ENCODE data around the gene SINHCAF. TPM values are rescaled to one million over a fixed set of nuclear protein-coding genes. Genes with fewer than 3 reads are reported as not detected.
"Not testable (repeated sequence)": the region's sequence is repeated elsewhere in the genome, so short reads cannot be mapped to it uniquely, and the experiment has no call there.

Gene SINHCAF
- total RNA-seq, 1 experiment from 2014 or later = 68.8 TPM

- Histone ChIP-seq H3K27ac (ENCODE audit: low read length) (no peak overlapping the region), H3K4me3 (ENCODE audit: low read depth in 2 of 2, low read length in 2 of 2) (no peak overlapping the region), H3K27me3 (ENCODE audit: control insufficient read depth, insufficient read depth, low read length) (peaks cover 3% of the 10 kb centered on the region; the same call in 1 of the 2 replicates), H3K36me3 (ENCODE audit: control insufficient read depth, insufficient read depth, low read length) (no peaks in the 10 kb centered on the region), H3K4me1 (ENCODE audit: control insufficient read depth, insufficient read depth, low read length) (no peaks in the 10 kb centered on the region), H3K9me3 (ENCODE audit: control insufficient read depth, insufficient read depth, low read depth, low read length) (no peaks in the 10 kb centered on the region)
- no TSS peak for BruUV-seq (replicated peaks)
- intact Hi-C loops (cut with micrococcal nuclease; ENCODE audit: unreplicated experiment) (no loop called here), in situ Hi-C loops (cut with HindIII; ENCODE audit: low pct_unique_long_range_greater_than_20kb, low sequenced_read_pairs) (no loop called here)
- TF ChIP-seq POLR2AphosphoS5 (IDR thresholded peaks at IDR 0.05; ENCODE audit: low read depth, low read length) (no peak), CTCF (IDR thresholded peaks at IDR 0.05) (peak; percentile 37), TCF7L2 (IDR thresholded peaks at IDR 0.05; ENCODE audit: low read depth, low read length) (no peak), SIN3A (IDR thresholded peaks at IDR 0.05; ENCODE audit: borderline replicate concordance, insufficient read depth, low read depth, low read length) (no peak)
- DNase-seq (ENCODE audit: low read depth, low spot score) = no peak
- ATAC-seq = no peak
- ChIA-PET CTCF (interaction anchor here (0.6 kb wide), 1 partner anchor 259 kb away, joined by 5 read pairs; no protein-coding TSS in a partner anchor), POLR2A (interaction anchor here (0.5 to 0.6 kb wide), 2 partner anchors 378 to 521 kb away, joined by 3 to 6 read pairs; no protein-coding TSS in a partner anchor)
Observed at GRCh38 chr12:31246470-31246850, 79.5 kb downstream of the SINHCAF start.

GRCh38 chr12:31245822-31246469, 80.0 kb downstream of the SINHCAF start:
- CTCF ChIA-PET = interaction anchor here (0.6 to 0.8 kb wide), 2 partner anchors 167 to 259 kb away, joined by 5 to 7 read pairs; no protein-coding TSS in a partner anchor
- in situ Hi-C loops (cut with HindIII; ENCODE audit: low pct_unique_long_range_greater_than_20kb, low sequenced_read_pairs) (no loop called here), intact Hi-C loops (cut with micrococcal nuclease; ENCODE audit: unreplicated experiment) (no loop called here)
- Histone ChIP-seq H3K9me3 (ENCODE audit: control insufficient read depth, insufficient read depth, low read depth, low read length) (no peaks in the 10 kb centered on the region), H3K27ac (ENCODE audit: low read length) (no peak overlapping the region), H3K36me3 (ENCODE audit: control insufficient read depth, insufficient read depth, low read length) (no peaks in the 10 kb centered on the region), H3K27me3 (ENCODE audit: control insufficient read depth, insufficient read depth, low read length) (peaks cover 5% of the 10 kb centered on the region; the same call in 1 of the 2 replicates), H3K4me3 (ENCODE audit: low read depth in 2 of 2, low read length in 2 of 2) (no peak overlapping the region), H3K4me1 (ENCODE audit: control insufficient read depth, insufficient read depth, low read length) (no peaks in the 10 kb centered on the region)
- no TSS peak for BruUV-seq (replicated peaks)
- DNase-seq (ENCODE audit: low read depth, low spot score) = no peak
- ATAC-seq = peak; percentile 77
- POLR2A ChIA-PET = interaction anchor here (0.6 kb wide), 1 partner anchor 377 kb away, joined by 3 read pairs; no protein-coding TSS in a partner anchor
- TF ChIP-seq POLR2AphosphoS5 (IDR thresholded peaks at IDR 0.05; ENCODE audit: low read depth, low read length) (no peak), REST (IDR thresholded peaks at IDR 0.05; ENCODE audit: insufficient read depth in 1 of 2, low read depth in 2 of 2, low read length in 1 of 2) (no peak), SIN3A (IDR thresholded peaks at IDR 0.05; ENCODE audit: borderline replicate concordance, insufficient read depth, low read depth, low read length) (no peak), TCF7L2 (IDR thresholded peaks at IDR 0.05; ENCODE audit: low read depth, low read length) (no peak), CTCF (IDR thresholded peaks at IDR 0.05) (peak; percentile 72)

GRCh38 chr12:31242418-31242817, 83.5 kb downstream of the SINHCAF start:
- CTCF ChIA-PET = interaction anchor here (0.6 kb wide), 1 partner anchor 161 kb away, joined by 4 read pairs; no protein-coding TSS in a partner anchor
- H3K27me3 ChIP-seq (ENCODE audit: control insufficient read depth, insufficient read depth, low read length) = peaks cover 16% of the 10 kb centered on the region
- H3K4me3 ChIP-seq (ENCODE audit: low read depth in 2 of 2, low read length in 2 of 2); intact Hi-C loops (cut with micrococcal nuclease; ENCODE audit: unreplicated experiment); in situ Hi-C loops (cut with HindIII; ENCODE audit: low pct_unique_long_range_greater_than_20kb, low sequenced_read_pairs); BruUV-seq (replicated peaks); POLR2A ChIA-PET; ATAC-seq; H3K36me3 ChIP-seq (ENCODE audit: control insufficient read depth, insufficient read depth, low read length); H3K9me3 ChIP-seq (ENCODE audit: control insufficient read depth, insufficient read depth, low read depth, low read length); DNase-seq (ENCODE audit: low read depth, low spot score); H3K27ac ChIP-seq (ENCODE audit: low read length); H3K4me1 ChIP-seq (ENCODE audit: control insufficient read depth, insufficient read depth, low read length): not testable (repeated sequence)

All from Panc1 (cell line).